SK-N-SH (cell line): ENCODE data around the gene DAP. TPM values are rescaled to one million over a fixed set of nuclear protein-coding genes. Genes with fewer than 3 reads are reported as not detected.

Experiments used
- CTCF ChIA-PET: fragments of 300-600, 350-600 bp; formaldehyde crosslinking; extraction: SDS; loops from one replicate; lab custom pipeline; 2021; lab: Yijun Ruan, JAX
- POLR2A ChIA-PET: fragments of 350-600 bp; sonication (Branson Sonifier 250); formaldehyde crosslinking; extraction: SDS; loops from one replicate; lab custom pipeline; 2020; ENCODE audit warnings: antibody characterized with exemption, inconsistent platforms; lab: Yijun Ruan, JAX
- DNase-seq: peaks from one replicate; pipeline ENCODE4 v3.0.0; 2012
- H2AFZ ChIP-seq: fragments of 200-600 bp; sonication (generic); 2 replicates; pipeline ENCODE4 v1.8.1; 2016; ENCODE audit warnings: antibody characterized with exemption, mild to moderate bottlenecking, low read depth
- H3F3A ChIP-seq: fragments of 200-600 bp; sonication (generic); replicated peaks from 2 replicates; pipeline ENCODE3; 2016; ENCODE audit warnings: antibody characterized with exemption, mild to moderate bottlenecking; ENCODE audit not compliant: insufficient read depth
- H3K27ac ChIP-seq, 2 experiments: fragments of 200-500 bp in 1 of 2; fragments of 200-600 bp in 1 of 2; sonication (Bioruptor generic) in 1 of 2; sonication (generic), shearing (Covaris generic) in 1 of 2; 2 replicates each; pipeline versions ENCODE4 v1.5.1 to v1.6.1; 2014 to 2016; ENCODE audit warnings: low read depth in 2 of 2, inconsistent platforms in 1 of 2, low read length in 1 of 2, mild to moderate bottlenecking in 1 of 2, mixed read lengths in 1 of 2
- H3K27me3 ChIP-seq: fragments of 200-600 bp; sonication (generic), shearing (Covaris generic); 2 replicates; pipeline ENCODE4 v1.6.1; 2016; ENCODE audit warnings: mixed run types; ENCODE audit not compliant: insufficient read depth
- H3K36me3 ChIP-seq, 2 experiments: fragments of 200-500 bp in 1 of 2; fragments of 200-600 bp in 1 of 2; sonication (Bioruptor generic) in 1 of 2; sonication (generic) in 1 of 2; replicated peaks in 1 of 2; 2 replicates each; pipeline versions ENCODE3 to v1.5.1; 2014 to 2016; ENCODE audit warnings: low read length in 1 of 2, mild to moderate bottlenecking in 1 of 2; ENCODE audit not compliant: insufficient read depth in 2 of 2, control insufficient read depth in 1 of 2
- H3K4me1 ChIP-seq, 2 experiments: fragments of 200-500 bp in 1 of 2; fragments of 200-600 bp in 1 of 2; sonication (Bioruptor generic) in 1 of 2; sonication (generic), shearing (Covaris generic) in 1 of 2; 2 replicates each; pipeline versions ENCODE4 v1.5.1 to v1.6.1; 2014 to 2016; ENCODE audit warnings: low read depth in 1 of 2, low read length in 1 of 2, mixed run types in 1 of 2; ENCODE audit not compliant: insufficient read depth in 2 of 2, control insufficient read depth in 1 of 2
- H3K4me2 ChIP-seq: fragments of 200-600 bp; sonication (generic), shearing (Covaris generic); 2 replicates; pipeline ENCODE4 v1.6.1; 2017; ENCODE audit warnings: mixed run types
- H3K4me3 ChIP-seq, 2 experiments: fragments of 200-500 bp in 1 of 2; fragments of 200-600 bp in 1 of 2; sonication (Bioruptor generic) in 1 of 2; sonication (generic), shearing (Covaris generic) in 1 of 2; 2 replicates each; pipeline versions ENCODE4 v1.5.1 to v1.8.1; 2014 to 2016; ENCODE audit warnings: low read depth in 2 of 2, inconsistent platforms in 1 of 2, low read length in 1 of 2, mild to moderate bottlenecking in 1 of 2, mixed read lengths in 1 of 2, moderate library complexity in 1 of 2
- H3K79me2 ChIP-seq: fragments of 200-600 bp; sonication (generic); 2 replicates; pipeline ENCODE4 v1.8.1; 2017; ENCODE audit warnings: mild to moderate bottlenecking; ENCODE audit not compliant: insufficient read depth
- H3K9ac ChIP-seq: fragments of 200-600 bp; sonication (generic); 2 replicates; pipeline ENCODE4 v1.6.1; 2017; ENCODE audit warnings: mixed run types
- H3K9me2 ChIP-seq: fragments of 200-600 bp; sonication (generic); 2 replicates; pipeline ENCODE4 v1.6.1; 2017; ENCODE audit warnings: mixed run types
- H3K9me3 ChIP-seq: fragments of 200-600 bp; sonication (generic); 2 replicates; pipeline ENCODE4 v1.6.1; 2017; ENCODE audit warnings: mixed run types, mild to moderate bottlenecking, moderate library complexity
- H4K20me1 ChIP-seq: fragments of 200-600 bp; sonication (generic); 2 replicates; pipeline ENCODE4 v1.6.1; 2017; ENCODE audit warnings: mild to moderate bottlenecking, mixed run types; ENCODE audit not compliant: insufficient read depth
- CHD2 ChIP-seq: fragments of 150-350 bp; IDR thresholded peaks from 2 replicates; pipeline ENCODE4 v1.6.1; 2018; ENCODE audit warnings: low read length; ENCODE audit not compliant: partially characterized antibody
- FOXM1 ChIP-seq: IDR thresholded peaks from 2 replicates; pipeline ENCODE4 v1.4.0; 2012; ENCODE audit warnings: low read depth, mild to moderate bottlenecking
- GATA2 ChIP-seq: sonication (generic); formaldehyde crosslinking; IDR thresholded peaks from 2 replicates; pipeline ENCODE4 v1.5.0; 2020; ENCODE audit warnings: mild to moderate bottlenecking, missing genetic modification reagents
- MXI1 ChIP-seq: IDR thresholded peaks from 2 replicates; pipeline ENCODE4 v1.6.1; 2012; ENCODE audit warnings: mild to moderate bottlenecking, low read depth, low read length, improper control_type of control experiment
- RAD21 ChIP-seq: IDR thresholded peaks from 2 replicates; pipeline ENCODE4 v1.6.1; 2012; ENCODE audit warnings: mild to moderate bottlenecking, low read length
- REST ChIP-seq: IDR thresholded peaks from 2 replicates; pipeline ENCODE4 v1.6.1; 2012; ENCODE audit warnings: mild to moderate bottlenecking, low read depth, low read length, moderate library complexity
- RXRA ChIP-seq: IDR thresholded peaks from 2 replicates; pipeline ENCODE4 v1.4.0; 2012; ENCODE audit warnings: low read depth, mild to moderate bottlenecking, borderline replicate concordance
- SIN3A ChIP-seq: IDR thresholded peaks from 2 replicates; pipeline ENCODE4 v1.6.1; 2012; ENCODE audit warnings: low read depth, mild to moderate bottlenecking, low read length, moderate library complexity, borderline replicate concordance
- WGBS: methylation state at CpG from one replicate; pipeline ENCODE4 v1.1.6; 2017; ENCODE audit warnings: low lambda C conversion rate; 5-methylcytosine and 5-hydroxymethylcytosine counted together
- polyA plus RNA-seq, 3 experiments: library from polyadenylated mRNA; depleted of rRNA; stranded (reverse); fragments of >200 nt; gene quantifications; 2 replicates each; pipeline ENCODE4 v1.2.3, GENCODE V29; 2012
- TF ChIP-seq, protein P1 (sequence below): fragments of 150-350 bp; IDR thresholded peaks from 2 replicates; pipeline ENCODE4 v1.6.1; 2016; ENCODE audit warnings: mild to moderate bottlenecking, low read depth, low read length

DAP gene
- polyA plus RNA-seq, 1 of the 3 experiments (the other 2 are of a cell fraction), result 78.2 TPM

DNA sequence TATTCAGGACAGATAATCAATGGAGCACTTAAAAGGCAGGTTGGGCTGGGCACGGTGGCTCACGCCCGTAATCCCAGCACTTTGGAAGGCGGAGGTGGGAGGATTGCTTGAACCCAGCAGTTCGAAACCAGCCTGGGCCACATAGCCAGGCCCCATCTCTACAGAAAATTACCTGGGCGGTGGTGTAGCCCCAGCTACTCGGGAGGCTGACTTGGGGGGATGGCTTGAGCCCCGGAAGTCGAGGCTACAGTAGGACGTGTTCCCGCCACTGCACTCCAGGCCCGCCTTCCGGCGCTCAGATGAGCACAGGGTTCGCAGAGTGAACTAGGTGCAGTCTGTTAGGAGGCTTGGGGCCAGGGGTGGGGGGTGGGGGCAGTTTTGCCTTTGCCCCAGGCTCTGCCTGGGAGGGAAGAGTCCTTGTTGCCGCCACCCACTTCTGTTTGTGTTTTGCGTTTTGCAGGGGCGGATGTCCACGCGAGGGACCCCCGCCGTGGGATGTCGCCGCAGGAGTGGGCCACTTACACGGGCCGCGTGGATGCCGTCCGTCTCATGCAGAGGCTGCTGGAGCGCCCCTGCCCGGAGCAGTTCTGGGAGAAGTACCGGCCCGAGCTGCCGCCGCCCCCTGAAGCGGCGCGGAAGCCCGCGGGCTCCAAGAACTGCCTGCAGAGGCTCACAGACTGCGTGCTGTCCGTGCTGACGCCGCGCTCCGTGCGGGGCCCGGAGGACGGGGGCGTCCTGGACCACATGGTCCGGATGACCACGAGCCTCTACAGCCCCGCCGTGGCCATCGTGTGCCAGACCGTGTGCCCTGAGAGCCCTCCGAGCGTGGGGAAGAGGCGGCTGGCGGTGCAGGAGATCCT, 112.0 kb downstream of the DAP start:
- 0 out of 2 replicates have a peak, but pooled peaks cover 4% of the 10 kb centered on the region for H4K20me1 ChIP-seq
- no peak for TF ChIP-seq MXI1
- TF ChIP-seq GATA2 (CRISPR knock-in tag), result no peak
- no peak for TF ChIP-seq REST
- TF ChIP-seq FOXM1, result no peak
- TF ChIP-seq, protein P1, sequence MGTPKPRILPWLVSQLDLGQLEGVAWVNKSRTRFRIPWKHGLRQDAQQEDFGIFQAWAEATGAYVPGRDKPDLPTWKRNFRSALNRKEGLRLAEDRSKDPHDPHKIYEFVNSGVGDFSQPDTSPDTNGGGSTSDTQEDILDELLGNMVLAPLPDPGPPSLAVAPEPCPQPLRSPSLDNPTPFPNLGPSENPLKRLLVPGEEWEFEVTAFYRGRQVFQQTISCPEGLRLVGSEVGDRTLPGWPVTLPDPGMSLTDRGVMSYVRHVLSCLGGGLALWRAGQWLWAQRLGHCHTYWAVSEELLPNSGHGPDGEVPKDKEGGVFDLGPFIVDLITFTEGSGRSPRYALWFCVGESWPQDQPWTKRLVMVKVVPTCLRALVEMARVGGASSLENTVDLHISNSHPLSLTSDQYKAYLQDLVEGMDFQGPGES, result no peak
- no peak for TF ChIP-seq RXRA
- no peaks in the 10 kb centered on the region for H3K27me3 ChIP-seq
- H3K9me2 ChIP-seq, result no peaks in the 10 kb centered on the region
- H3K79me2 ChIP-seq, result no peaks in the 10 kb centered on the region
- ChIA-PET POLR2A (interaction anchor here (1.2 kb wide), 1 partner anchor 40 kb away, joined by 3 read pairs; no protein-coding TSS in a partner anchor), CTCF (no interaction called here)
- H3F3A ChIP-seq, result peaks cover 4% of the 10 kb centered on the region
- peaks cover 0 to 7% of the 10 kb centered on the region in 2 experiments for H3K36me3 ChIP-seq
- no peak overlapping the region for H2AFZ ChIP-seq
- H3K9me3 ChIP-seq, result no peaks in the 10 kb centered on the region
- H3K9ac ChIP-seq, result no peak overlapping the region
- 85% methylated on average over 39 of the region's 60 CpGs for WGBS
- DNase-seq, result no peak
- no peak overlapping the region for H3K27ac ChIP-seq
- H3K4me3 ChIP-seq, result peak overlapping the region in 1 of 2 experiments; percentile 31; a peak in 1 of 4 replicates
- H3K4me1 ChIP-seq, result no peaks in the 10 kb centered on the region; a peak in 2 of 4 replicates
- no peak overlapping the region for H3K4me2 ChIP-seq

GRCh38 chr5:10647640-10648039, 113.4 kb downstream of the DAP start:
- Histone ChIP-seq H3K9ac (no peak overlapping the region), H3K4me1 (no peaks in the 10 kb centered on the region; a peak in 2 of 4 replicates), H3K4me2 (no peak overlapping the region), H3F3A (peaks cover 7% of the 10 kb centered on the region), H3K27me3 (no peaks in the 10 kb centered on the region)
- CTCF ChIA-PET, result no interaction called here
- 98% methylated on average over 5 of the region's 5 CpGs for whole genome bisulfite sequencing
- TF ChIP-seq RAD21, result no peak
- TF ChIP-seq CHD2, result no peak
- no peak for TF ChIP-seq SIN3A
- TF ChIP-seq, all 33 proteins: peak for 0
- Histone ChIP-seq H3K9me3 (no peaks in the 10 kb centered on the region), H3K4me3 (no peak overlapping the region), H3K9me2 (no peaks in the 10 kb centered on the region), H4K20me1 (0 out of 2 replicates have a peak, but pooled peaks cover 4% of the 10 kb centered on the region), H2AFZ (no peak overlapping the region), H3K36me3 (peaks cover 0 to 7% of the 10 kb centered on the region in 2 experiments), H3K27ac (no peak overlapping the region), H3K79me2 (no peaks in the 10 kb centered on the region)
- POLR2A ChIA-PET, result interaction anchor here (1.2 kb wide), 1 partner anchor 41 kb away, joined by 3 read pairs; no protein-coding TSS in a partner anchor
- DNase-seq, result no peak
